Ascending aorta (tissue), 2 donors: ENCODE results near the gene IGLL1. TPM values are rescaled to one million over a fixed set of nuclear protein-coding genes. Genes with fewer than 3 reads are reported as not detected.

Experiments used
- DNase-seq, 2 donors: peaks; one replicate each; pipeline ENCODE4 v3.0.0-alpha.2; 2019; ENCODE audit warnings: low spot score in 2 of 2
- H3K27ac ChIP-seq, 2 donors: fragments of 200-600 bp; sonication (generic); one replicate each; pipeline ENCODE4 v1.5.1; 2016 to 2017; ENCODE audit warnings: mild to moderate bottlenecking in 1 of 2
- H3K27me3 ChIP-seq: fragments of 200-600 bp; sonication (generic); one replicate; pipeline ENCODE4 v1.5.1; 2017
- H3K36me3 ChIP-seq, 2 donors: fragments of 200-600 bp; sonication (generic); one replicate each; pipeline ENCODE4 v1.5.1; 2016
- H3K4me1 ChIP-seq, 2 donors: fragments of 200-600 bp; sonication (generic); one replicate each; pipeline ENCODE4 v1.5.1; 2016 to 2017; ENCODE audit warnings: mild to moderate bottlenecking in 1 of 2
- H3K4me3 ChIP-seq, 2 donors: fragments of 200-600 bp; sonication (generic); one replicate each; pipeline ENCODE4 v1.5.1; 2016 to 2017; ENCODE audit warnings: mild to moderate bottlenecking in 1 of 2
- H3K9me3 ChIP-seq, 2 donors: fragments of 200-600 bp; sonication (generic); one replicate each; pipeline ENCODE4 v1.5.1; 2016
- intact Hi-C: fragments of 100-400 bp; cut with DNase I; formaldehyde crosslinking; loops from one replicate; pipeline ENCODE4 v1.15.1; 2023
- total RNA-seq: library from RNA; depleted of rRNA; stranded (reverse); fragments of >200 nt; gene quantifications from one replicate; pipeline ENCODE4 v1.1.0, GENCODE V29; 2016
- TF ChIP-seq, protein P1 (sequence below), 3 experiments: fragments of 200-600 bp in 2 of 3; fragments of 450-650 bp in 1 of 3; sonication (generic) in 2 of 3; IDR thresholded peaks; one replicate each; pipeline ENCODE4 v1.5.1; 2016 to 2019; ENCODE audit warnings: antibody characterized with exemption in 3 of 3, mild to moderate bottlenecking in 1 of 3, moderate library complexity in 1 of 3

IGLL1 gene
- total RNA-seq, 1 donor from 2014 or later, result not detected

DNA sequence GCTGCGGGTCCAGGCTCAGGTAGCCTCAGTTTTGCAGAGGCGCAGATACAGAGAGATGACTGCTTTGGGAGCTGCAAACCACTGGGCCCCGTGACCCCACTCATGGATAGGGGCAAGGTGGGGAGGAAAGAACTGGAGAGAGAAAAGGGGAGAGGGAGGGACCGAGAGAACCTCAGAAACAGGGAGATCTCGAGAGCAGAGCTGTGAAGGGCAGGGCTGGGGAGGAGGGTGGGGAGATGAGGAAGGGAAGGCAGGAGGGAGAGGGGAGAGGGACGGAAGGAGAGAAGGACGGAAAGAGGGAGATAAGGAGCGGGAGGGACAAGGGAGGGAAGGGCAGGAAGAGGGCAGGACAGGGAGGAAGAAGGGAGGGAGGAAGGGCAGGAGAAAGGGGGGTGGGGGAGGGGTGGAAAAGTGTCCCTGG lies 46.3 kb downstream of the IGLL1 start:
- Histone ChIP-seq H3K36me3 (no peaks in the 10 kb centered on the region), H3K4me3 (no peak overlapping the region), H3K27ac (no peak overlapping the region), H3K27me3 (no peaks in the 10 kb centered on the region), H3K9me3 (no peaks in the 10 kb centered on the region), H3K4me1 (no peaks in the 10 kb centered on the region)
- intact Hi-C loops, result no loop called here
- DNase-seq, result no peak
- TF ChIP-seq, protein P1, sequence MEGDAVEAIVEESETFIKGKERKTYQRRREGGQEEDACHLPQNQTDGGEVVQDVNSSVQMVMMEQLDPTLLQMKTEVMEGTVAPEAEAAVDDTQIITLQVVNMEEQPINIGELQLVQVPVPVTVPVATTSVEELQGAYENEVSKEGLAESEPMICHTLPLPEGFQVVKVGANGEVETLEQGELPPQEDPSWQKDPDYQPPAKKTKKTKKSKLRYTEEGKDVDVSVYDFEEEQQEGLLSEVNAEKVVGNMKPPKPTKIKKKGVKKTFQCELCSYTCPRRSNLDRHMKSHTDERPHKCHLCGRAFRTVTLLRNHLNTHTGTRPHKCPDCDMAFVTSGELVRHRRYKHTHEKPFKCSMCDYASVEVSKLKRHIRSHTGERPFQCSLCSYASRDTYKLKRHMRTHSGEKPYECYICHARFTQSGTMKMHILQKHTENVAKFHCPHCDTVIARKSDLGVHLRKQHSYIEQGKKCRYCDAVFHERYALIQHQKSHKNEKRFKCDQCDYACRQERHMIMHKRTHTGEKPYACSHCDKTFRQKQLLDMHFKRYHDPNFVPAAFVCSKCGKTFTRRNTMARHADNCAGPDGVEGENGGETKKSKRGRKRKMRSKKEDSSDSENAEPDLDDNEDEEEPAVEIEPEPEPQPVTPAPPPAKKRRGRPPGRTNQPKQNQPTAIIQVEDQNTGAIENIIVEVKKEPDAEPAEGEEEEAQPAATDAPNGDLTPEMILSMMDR (IDR thresholded peaks at IDR 0.05), result no peak

DNA sequence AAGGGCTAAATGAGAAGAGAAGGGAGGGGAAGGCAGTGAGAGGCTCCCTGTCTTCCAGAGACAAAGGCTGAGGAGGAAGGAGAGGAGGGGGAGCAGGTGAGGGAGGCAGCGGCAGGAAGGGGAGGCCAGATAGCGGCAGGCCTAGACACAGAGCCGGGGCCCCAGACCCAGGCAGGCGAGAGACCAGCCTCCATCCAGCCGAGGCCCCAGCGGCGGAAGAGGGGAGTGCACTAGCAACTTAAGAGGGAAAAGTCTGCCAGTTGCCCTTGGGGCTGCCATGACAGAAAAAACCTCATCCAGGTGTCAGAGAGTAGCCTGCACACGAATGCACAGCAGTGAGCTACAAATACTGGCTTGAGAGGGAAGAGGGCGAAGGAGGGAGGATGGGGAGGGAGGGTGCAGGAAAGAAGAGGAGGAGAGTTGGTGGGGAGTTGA lies 46.7 kb downstream of the IGLL1 start:
- Histone ChIP-seq H3K36me3 (no peaks in the 10 kb centered on the region), H3K4me3 (no peak overlapping the region), H3K9me3 (no peaks in the 10 kb centered on the region), H3K27me3 (no peaks in the 10 kb centered on the region), H3K4me1 (no peaks in the 10 kb centered on the region), H3K27ac (no peak overlapping the region)
- TF ChIP-seq, protein P1 (IDR thresholded peaks at IDR 0.05), result peak in 1 of 3 experiments; percentile 7
- no peak for DNase-seq
- intact Hi-C loops, result no loop called here

DNA sequence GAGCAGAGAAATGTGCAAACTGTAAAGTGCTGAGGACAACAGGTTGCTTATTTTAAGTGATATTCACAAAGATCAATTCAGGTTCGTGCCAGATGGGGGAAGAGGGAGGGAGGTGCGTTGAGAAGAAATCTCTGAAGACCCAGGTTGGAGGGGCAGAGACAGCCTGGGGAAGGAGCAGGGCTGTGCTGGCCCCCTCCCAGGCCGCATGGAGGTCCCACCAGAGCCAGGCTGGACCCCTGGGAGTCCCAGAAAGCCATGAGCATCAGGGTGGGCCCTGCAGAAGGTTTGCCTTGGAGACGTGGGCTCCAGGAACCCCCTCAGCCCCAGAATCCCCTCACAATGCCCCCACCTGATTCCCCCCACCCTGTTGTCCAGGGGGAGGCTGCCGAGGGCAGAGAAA lies 47.4 kb downstream of the IGLL1 start:
- no peaks in the 10 kb centered on the region for H3K27me3 ChIP-seq
- no peak overlapping the region for H3K27ac ChIP-seq
- TF ChIP-seq, protein P1 (IDR thresholded peaks at IDR 0.05), result no peak
- no peaks in the 10 kb centered on the region for H3K36me3 ChIP-seq
- H3K4me1 ChIP-seq, result no peaks in the 10 kb centered on the region
- no peak overlapping the region for H3K4me3 ChIP-seq
- intact Hi-C loops, result no loop called here
- no peaks in the 10 kb centered on the region for H3K9me3 ChIP-seq
- DNase-seq, result no peak

DNA sequence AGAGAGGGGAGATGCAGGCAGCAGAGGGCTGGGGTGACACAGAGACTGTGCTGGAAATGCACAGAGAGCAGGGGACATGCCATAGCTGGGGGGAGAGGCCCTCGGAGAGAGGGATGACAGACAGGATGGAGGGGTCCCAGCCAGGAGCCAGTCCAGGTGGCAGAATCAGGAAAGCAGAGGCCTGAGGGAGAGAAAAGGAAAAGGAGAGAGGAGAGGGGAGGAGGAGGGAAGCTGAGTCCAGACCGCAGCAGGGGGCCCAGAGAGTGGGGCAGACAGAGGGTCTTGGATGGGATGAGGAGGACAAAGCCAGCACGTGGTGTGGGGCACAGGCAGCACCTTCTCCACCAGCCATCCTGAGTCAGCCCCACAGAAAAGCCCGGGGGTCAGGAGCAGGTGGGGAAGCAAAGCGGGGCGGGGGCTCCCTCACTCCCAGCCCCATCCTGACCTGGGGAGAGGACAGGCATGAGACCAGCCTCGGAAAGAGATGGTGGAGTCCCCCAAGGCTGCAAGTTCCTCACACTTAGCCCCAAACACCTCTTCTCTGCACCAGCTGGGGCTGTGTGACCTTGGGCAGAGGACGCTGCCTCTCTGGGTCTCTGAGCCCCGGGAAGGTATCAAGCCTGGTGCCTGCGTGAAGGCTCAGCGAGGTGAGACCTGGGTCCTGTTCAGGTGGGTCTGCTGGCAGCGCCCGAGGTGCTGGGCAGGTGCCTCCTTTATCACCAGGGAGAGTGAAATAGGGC lies 48.0 kb downstream of the IGLL1 start:
- no peak overlapping the region for H3K4me3 ChIP-seq
- H3K27me3 ChIP-seq, result no peaks in the 10 kb centered on the region
- TF ChIP-seq, protein P1 (IDR thresholded peaks at IDR 0.05), result no peak
- no peak overlapping the region for H3K27ac ChIP-seq
- no peak for DNase-seq
- intact Hi-C loops, result no loop called here
- H3K4me1 ChIP-seq, result no peaks in the 10 kb centered on the region
- H3K9me3 ChIP-seq, result no peaks in the 10 kb centered on the region
- H3K36me3 ChIP-seq, result no peaks in the 10 kb centered on the region

DNA sequence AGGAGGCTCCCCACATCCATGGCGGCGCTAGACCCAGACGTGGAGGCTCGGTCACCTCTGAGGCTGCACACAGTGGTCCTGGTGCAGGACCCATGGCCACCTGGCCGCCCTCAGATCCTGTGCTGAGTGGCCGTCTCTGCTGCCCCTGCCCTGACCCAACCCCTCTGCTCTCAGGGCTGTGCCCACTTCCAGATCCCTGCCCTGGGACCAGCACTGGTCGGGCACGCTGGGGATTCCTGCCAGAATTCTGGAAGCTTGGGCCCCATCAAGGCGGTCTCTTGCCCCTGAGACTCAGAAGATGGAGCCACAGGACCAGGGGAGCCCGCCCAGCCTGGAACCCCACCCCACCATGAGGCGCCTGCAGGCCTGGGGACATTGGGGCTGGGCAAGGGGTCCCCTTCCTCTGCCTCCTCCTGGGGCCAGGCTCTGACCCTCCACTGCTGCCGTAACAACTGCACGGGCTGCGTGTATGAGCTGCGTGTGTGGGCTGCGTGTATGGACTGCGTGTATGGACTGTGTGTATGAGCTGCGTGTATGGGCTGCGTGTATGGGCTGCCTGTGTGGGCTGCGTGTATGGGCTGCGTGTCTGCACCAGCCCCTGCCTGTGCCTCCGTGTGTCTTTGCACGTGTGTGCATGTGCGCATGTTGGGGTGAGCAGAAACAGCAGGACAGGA lies 48.7 kb downstream of the IGLL1 start:
- Histone ChIP-seq H3K36me3 (no peaks in the 10 kb centered on the region), H3K4me3 (no peak overlapping the region), H3K27me3 (no peaks in the 10 kb centered on the region), H3K4me1 (no peaks in the 10 kb centered on the region), H3K27ac (no peak overlapping the region), H3K9me3 (no peaks in the 10 kb centered on the region)
- intact Hi-C loops, result no loop called here
- TF ChIP-seq, protein P1 (IDR thresholded peaks at IDR 0.05), result no peak
- DNase-seq, result no peak
